B cell (primary cell): ENCODE measurements around the gene ERC1.

ENCODE experiments used
- CTCF ChIP-seq: fragments of 200-600 bp; IDR thresholded peaks from one replicate; pipeline ENCODE4 v1.8.0; 2022; ENCODE audit warnings: antibody characterized with exemption, mild to moderate bottlenecking
- EZH2 ChIP-seq: IDR thresholded peaks from 2 replicates; pipeline ENCODE4 v1.6.1; 2012; ENCODE audit warnings: borderline replicate concordance, low read depth, mild to moderate bottlenecking, moderate library complexity, low read length; ENCODE audit not compliant: insufficient read depth, poor library complexity, severe bottlenecking

DNA sequence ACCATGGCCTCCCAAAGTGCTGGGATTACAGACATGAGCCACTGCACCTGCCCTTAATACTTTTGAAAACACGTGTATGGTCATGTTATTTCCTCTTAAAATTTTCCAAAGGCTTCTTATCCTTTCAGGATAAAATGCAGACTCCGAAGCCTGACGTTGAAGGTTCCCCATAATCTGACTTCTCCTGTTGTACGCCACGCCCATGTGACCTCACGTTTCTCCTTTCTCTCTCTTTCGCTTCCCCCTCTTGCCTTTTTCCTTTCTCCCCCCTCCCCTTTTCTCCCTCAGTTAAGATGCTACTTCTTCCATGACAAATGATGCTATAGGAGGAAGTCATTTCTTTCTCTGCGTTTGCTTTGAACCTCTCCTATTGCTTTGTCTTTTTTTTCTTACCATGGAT lies 337.4 kb downstream of the ERC1 start:
- no peak for TF ChIP-seq CTCF
- TF ChIP-seq EZH2: no peak
